ENCODE measurements around the gene CAMK2A.

DNA sequence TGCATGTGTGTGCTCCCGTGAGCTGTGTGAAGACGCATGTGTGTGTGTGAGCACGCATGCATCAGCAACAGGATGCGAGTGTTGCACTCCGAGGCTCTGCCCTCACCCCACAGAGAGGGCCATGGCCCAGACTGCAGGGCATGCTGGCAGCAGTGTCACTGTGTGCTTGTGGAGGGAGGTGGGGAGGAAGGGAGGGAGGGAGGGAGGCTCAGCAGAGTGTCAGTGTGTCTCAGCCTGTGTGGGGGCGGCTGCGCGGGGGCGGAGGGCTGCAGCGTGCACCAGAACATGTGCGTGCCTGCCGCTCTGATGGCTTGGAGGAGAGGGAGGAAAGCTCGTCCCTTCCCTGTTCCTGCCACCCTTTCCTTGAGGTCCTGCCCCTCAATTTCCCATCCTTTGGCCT lies 5.3 kb downstream of the CAMK2A start:
- TF ChIP-seq, protein P1, sequence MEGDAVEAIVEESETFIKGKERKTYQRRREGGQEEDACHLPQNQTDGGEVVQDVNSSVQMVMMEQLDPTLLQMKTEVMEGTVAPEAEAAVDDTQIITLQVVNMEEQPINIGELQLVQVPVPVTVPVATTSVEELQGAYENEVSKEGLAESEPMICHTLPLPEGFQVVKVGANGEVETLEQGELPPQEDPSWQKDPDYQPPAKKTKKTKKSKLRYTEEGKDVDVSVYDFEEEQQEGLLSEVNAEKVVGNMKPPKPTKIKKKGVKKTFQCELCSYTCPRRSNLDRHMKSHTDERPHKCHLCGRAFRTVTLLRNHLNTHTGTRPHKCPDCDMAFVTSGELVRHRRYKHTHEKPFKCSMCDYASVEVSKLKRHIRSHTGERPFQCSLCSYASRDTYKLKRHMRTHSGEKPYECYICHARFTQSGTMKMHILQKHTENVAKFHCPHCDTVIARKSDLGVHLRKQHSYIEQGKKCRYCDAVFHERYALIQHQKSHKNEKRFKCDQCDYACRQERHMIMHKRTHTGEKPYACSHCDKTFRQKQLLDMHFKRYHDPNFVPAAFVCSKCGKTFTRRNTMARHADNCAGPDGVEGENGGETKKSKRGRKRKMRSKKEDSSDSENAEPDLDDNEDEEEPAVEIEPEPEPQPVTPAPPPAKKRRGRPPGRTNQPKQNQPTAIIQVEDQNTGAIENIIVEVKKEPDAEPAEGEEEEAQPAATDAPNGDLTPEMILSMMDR (IDR thresholded peaks at IDR 0.05): no peak
- no peak for TF ChIP-seq POLR2A (IDR thresholded peaks at IDR 0.05)
- TF ChIP-seq EP300 (IDR thresholded peaks at IDR 0.05): no peak

All from tibial nerve (tissue), 4 donors.